ENCODE data around the gene GYG2.

Gene GYG2

GRCh38 chrX:2817036-2817435 lies 11.7 kb upstream of the GYG2 start:
- TF ChIP-seq TCF4 (CRISPR knock-in tag; IDR thresholded peaks at IDR 0.05; ENCODE audit: borderline replicate concordance) (no peak), BACH2 (CRISPR knock-in tag; IDR thresholded peaks at IDR 0.05; ENCODE audit: borderline replicate concordance) (no peak), ZFP30 (CRISPR knock-in tag; IDR thresholded peaks at IDR 0.05) (no peak), PATZ1 (CRISPR knock-in tag; IDR thresholded peaks at IDR 0.05; ENCODE audit: borderline replicate concordance) (no peak), POU6F1 (CRISPR knock-in tag; IDR thresholded peaks at IDR 0.05; ENCODE audit: borderline replicate concordance, low read depth) (no peak), GLIS3 (CRISPR knock-in tag; IDR thresholded peaks at IDR 0.05) (no peak), ZNF565 (CRISPR knock-in tag; conservative IDR thresholded peaks at IDR 0.05; ENCODE audit: low read depth) (no peak), CREB5 (CRISPR knock-in tag; IDR thresholded peaks at IDR 0.05; ENCODE audit: low read depth) (no peak), ZNF8 (CRISPR knock-in tag; IDR thresholded peaks at IDR 0.05) (no peak), ZC3H10 (CRISPR knock-in tag; IDR thresholded peaks at IDR 0.05) (no peak), TSHZ2 (CRISPR knock-in tag; IDR thresholded peaks at IDR 0.05) (no peak), ISL1 (CRISPR knock-in tag; IDR thresholded peaks at IDR 0.05) (no peak)
- TF ChIP-seq, protein P1, sequence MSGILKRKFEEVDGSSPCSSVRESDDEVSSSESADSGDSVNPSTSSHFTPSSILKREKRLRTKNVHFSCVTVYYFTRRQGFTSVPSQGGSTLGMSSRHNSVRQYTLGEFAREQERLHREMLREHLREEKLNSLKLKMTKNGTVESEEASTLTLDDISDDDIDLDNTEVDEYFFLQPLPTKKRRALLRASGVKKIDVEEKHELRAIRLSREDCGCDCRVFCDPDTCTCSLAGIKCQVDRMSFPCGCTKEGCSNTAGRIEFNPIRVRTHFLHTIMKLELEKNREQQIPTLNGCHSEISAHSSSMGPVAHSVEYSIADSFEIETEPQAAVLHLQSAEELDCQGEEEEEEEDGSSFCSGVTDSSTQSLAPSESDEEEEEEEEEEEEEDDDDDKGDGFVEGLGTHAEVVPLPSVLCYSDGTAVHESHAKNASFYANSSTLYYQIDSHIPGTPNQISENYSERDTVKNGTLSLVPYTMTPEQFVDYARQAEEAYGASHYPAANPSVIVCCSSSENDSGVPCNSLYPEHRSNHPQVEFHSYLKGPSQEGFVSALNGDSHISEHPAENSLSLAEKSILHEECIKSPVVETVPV (CRISPR knock-in tag; IDR thresholded peaks at IDR 0.05) = no peak
- no peak for ATAC-seq

- ATAC-seq = peak; percentile 71
- TF ChIP-seq RARB (CRISPR knock-in tag; IDR thresholded peaks at IDR 0.05) (no peak), ZFP3 (CRISPR knock-in tag; IDR thresholded peaks at IDR 0.05) (no peak), ZNF70 (CRISPR knock-in tag; IDR thresholded peaks at IDR 0.05) (no peak), TCF4 (CRISPR knock-in tag; IDR thresholded peaks at IDR 0.05; ENCODE audit: borderline replicate concordance) (no peak), ESRRG (CRISPR knock-in tag; IDR thresholded peaks at IDR 0.05) (no peak), ZNF8 (CRISPR knock-in tag; IDR thresholded peaks at IDR 0.05) (no peak), CREB5 (CRISPR knock-in tag; IDR thresholded peaks at IDR 0.05; ENCODE audit: low read depth) (no peak), BACH2 (CRISPR knock-in tag; IDR thresholded peaks at IDR 0.05; ENCODE audit: borderline replicate concordance) (no peak)
Observed at GRCh38 chrX:2819345-2820135, 9.2 kb upstream of the GYG2 start.

GRCh38 chrX:2820136-2820771 lies 8.5 kb upstream of the GYG2 start:
- ATAC-seq = no peak
- TF ChIP-seq ARNTL (CRISPR knock-in tag; IDR thresholded peaks at IDR 0.05; ENCODE audit: borderline replicate concordance, low read depth) (no peak), BACH2 (CRISPR knock-in tag; IDR thresholded peaks at IDR 0.05; ENCODE audit: borderline replicate concordance) (no peak), CREB5 (CRISPR knock-in tag; IDR thresholded peaks at IDR 0.05; ENCODE audit: low read depth) (no peak), ZC3H10 (CRISPR knock-in tag; IDR thresholded peaks at IDR 0.05) (no peak), CSDC2 (CRISPR knock-in tag; IDR thresholded peaks at IDR 0.05) (no peak), ZNF565 (CRISPR knock-in tag; conservative IDR thresholded peaks at IDR 0.05; ENCODE audit: low read depth) (no peak), ISL1 (CRISPR knock-in tag; IDR thresholded peaks at IDR 0.05) (no peak), PATZ1 (CRISPR knock-in tag; IDR thresholded peaks at IDR 0.05; ENCODE audit: borderline replicate concordance) (no peak), ESRRG (CRISPR knock-in tag; IDR thresholded peaks at IDR 0.05) (no peak), ZFP30 (CRISPR knock-in tag; IDR thresholded peaks at IDR 0.05) (no peak), ZNF70 (CRISPR knock-in tag; IDR thresholded peaks at IDR 0.05) (no peak), RARB (CRISPR knock-in tag; IDR thresholded peaks at IDR 0.05) (no peak), GLIS3 (CRISPR knock-in tag; IDR thresholded peaks at IDR 0.05) (no peak), TCF4 (CRISPR knock-in tag; IDR thresholded peaks at IDR 0.05; ENCODE audit: borderline replicate concordance) (no peak), SNAI2 (CRISPR knock-in tag; IDR thresholded peaks at IDR 0.05) (no peak)
